LHCN-M2 (cell line): Measurements from ENCODE around the gene KIAA1328. TPM values are rescaled to one million over a fixed set of nuclear protein-coding genes. Genes with fewer than 3 reads are reported as not detected.

ENCODE experiments used
- DNase-seq: peaks from one replicate; pipeline ENCODE4 v3.0.0-alpha.2; 2012; ENCODE audit warnings: low read depth
- total RNA-seq: library from RNA; depleted of rRNA; stranded (reverse); fragments of >200 nt; gene quantifications from 2 replicates; pipeline ENCODE4 v1.2.3, GENCODE V29; 2014

Gene KIAA1328
- total RNA-seq, 1 experiment from 2014 or later, result 6.1 TPM

GRCh38 chr18:37252342-37252741, 423.4 kb downstream of the KIAA1328 start:
- no peak for DNase-seq

GRCh38 chr18:37252854-37253393, 424.0 kb downstream of the KIAA1328 start:
- DNase-seq, result no peak

GRCh38 chr18:37253394-37254235, 424.7 kb downstream of the KIAA1328 start:
- no peak for DNase-seq

- DNase-seq, result no peak
Measured at GRCh38 chr18:37254236-37254754, 425.4 kb downstream of the KIAA1328 start.

- DNase-seq, result no peak
Measured at GRCh38 chr18:37254973-37255372, 426.0 kb downstream of the KIAA1328 start.

- DNase-seq, result no peak
Measured at GRCh38 chr18:37258131-37258530, 429.2 kb downstream of the KIAA1328 start.

- no peak for DNase-seq
Measured at GRCh38 chr18:37258819-37259218, 429.9 kb downstream of the KIAA1328 start.

GRCh38 chr18:37259711-37260110, 430.8 kb downstream of the KIAA1328 start:
- no peak for DNase-seq

GRCh38 chr18:37260367-37261093, 431.6 kb downstream of the KIAA1328 start:
- DNase-seq, result no peak

- no peak for DNase-seq
Measured at GRCh38 chr18:37261246-37261840, 432.4 kb downstream of the KIAA1328 start.

GRCh38 chr18:37261988-37262387, 433.1 kb downstream of the KIAA1328 start:
- no peak for DNase-seq

- no peak for DNase-seq
Measured at GRCh38 chr18:37264956-37265355, 436.0 kb downstream of the KIAA1328 start.

- no peak for DNase-seq
Measured at GRCh38 chr18:37265382-37265781, 436.5 kb downstream of the KIAA1328 start.

GRCh38 chr18:37266290-37266689, 437.4 kb downstream of the KIAA1328 start:
- DNase-seq, result no peak

- peak; percentile 47 for DNase-seq
Measured at GRCh38 chr18:37270038-37270665, 441.2 kb downstream of the KIAA1328 start.

GRCh38 chr18:37270666-37271052, 441.7 kb downstream of the KIAA1328 start:
- no peak for DNase-seq

GRCh38 chr18:37272226-37272625, 443.3 kb downstream of the KIAA1328 start:
- DNase-seq, result no peak

- DNase-seq, result no peak
Measured at GRCh38 chr18:37272841-37273240, 443.9 kb downstream of the KIAA1328 start.

GRCh38 chr18:37274309-37275236, 445.6 kb downstream of the KIAA1328 start:
- DNase-seq, result no peak

GRCh38 chr18:37275237-37275741, 446.4 kb downstream of the KIAA1328 start:
- no peak for DNase-seq
